Stimulated activated CD8-positive, alpha-beta memory T cell treated with anti-CD3 and anti-CD28 coated beads, Interleukin-4, amount 100 ng/mL, for 1 hour (primary cell): ENCODE data around the gene POLR2L.

Experiments used
- DNase-seq, 2 donors: peaks; one replicate each; pipeline ENCODE4 v3.0.0-alpha.2; 2020; ENCODE audit warnings: low read depth in 2 of 2, low spot score in 1 of 2

The POLR2L gene

DNA sequence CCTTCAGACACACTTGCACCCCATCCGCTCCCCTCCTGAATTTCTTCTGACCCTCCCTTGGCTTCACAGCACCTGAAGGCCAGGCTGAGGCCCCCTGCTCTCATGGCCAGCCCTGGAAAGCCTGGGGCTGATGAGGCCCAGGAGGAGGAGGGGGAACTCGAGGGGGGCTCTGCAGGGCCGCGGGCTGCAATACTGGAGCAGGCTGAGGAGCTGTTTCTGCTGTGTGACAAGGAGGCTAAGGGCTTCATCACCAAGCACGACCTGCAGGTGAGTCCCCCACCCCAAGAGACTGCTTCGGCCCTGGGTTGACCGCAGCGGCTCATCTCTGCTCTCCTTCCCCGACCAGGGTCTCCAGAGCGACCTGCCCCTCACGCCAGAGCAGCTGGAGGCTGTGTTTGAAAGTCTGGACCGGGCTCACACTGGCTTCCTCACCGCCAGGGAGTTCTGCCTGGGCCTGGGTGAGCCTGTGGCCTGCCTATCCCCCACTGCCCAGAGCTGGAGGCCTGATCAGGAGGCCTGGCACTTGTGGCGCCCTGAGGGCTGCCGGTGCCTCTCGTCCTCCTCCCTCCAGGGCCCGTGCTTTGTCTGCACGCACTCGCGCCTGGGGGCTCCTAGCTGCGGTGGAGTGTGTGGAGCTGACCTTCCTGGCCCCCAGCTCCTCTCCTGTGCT is 13.7 kb downstream of the POLR2L start:
- DNase-seq = no peak

DNA sequence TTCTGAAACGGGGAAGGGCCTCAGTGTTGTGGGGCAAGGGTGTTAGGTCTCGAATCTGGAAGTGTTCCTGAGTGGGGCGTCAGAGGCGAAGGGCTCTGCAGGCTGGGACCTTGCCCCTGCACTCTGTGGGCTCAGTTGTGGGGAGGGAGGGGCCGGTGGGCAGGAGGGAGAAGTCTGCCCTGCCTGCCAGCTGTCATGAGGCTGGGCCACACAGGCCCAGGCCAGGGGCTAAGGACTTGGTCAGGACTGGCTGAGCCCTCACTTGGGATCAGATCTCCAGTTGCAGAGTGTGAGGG is 14.5 kb downstream of the POLR2L start, which contains the start of gene CRACR2B:
Gene CRACR2B, plus strand, starts transcription at position 23 of the 296 bp plus-strand sequence. CDS start 689 bp downstream, outside the sequence.
- DNase-seq = no peak

DNA sequence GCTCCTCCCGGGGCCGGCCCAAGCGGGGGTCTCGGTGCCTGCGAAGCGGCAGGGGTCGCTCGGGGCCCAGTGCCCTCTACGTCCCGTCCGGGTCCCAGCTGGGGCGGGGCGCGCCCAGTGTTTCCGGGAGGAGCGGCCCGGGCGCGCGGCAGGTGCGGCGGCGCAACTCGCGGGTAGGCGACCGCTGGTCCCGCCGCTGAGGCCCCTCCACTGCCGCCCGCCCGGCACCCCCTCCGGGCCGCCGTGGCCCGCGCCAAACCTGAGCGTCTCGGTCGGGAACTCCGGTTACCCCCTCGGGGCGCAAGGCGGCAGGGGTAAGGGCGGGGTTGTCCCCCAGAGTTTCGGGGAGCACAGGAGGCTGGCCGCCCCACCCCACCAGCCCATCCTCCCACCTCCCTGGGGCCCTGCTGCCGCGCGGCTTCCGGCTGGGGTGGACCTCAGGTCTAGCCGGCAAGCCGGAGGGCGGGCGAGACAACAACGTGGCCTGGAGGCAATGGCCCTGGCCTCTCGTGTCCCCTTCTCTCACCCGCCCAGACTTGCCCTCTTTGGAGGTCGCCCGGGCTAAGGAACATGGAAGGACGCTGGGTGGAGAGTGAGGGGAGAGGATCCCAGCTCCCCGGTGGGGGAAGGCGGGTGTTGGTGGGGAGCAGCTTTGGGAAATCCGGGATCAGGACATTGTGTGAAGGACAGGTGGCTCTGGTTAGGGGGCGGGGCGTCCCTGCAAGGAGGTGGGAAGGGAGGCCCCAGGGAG is 15.0 kb downstream of the POLR2L start:
- no peak for DNase-seq

DNA sequence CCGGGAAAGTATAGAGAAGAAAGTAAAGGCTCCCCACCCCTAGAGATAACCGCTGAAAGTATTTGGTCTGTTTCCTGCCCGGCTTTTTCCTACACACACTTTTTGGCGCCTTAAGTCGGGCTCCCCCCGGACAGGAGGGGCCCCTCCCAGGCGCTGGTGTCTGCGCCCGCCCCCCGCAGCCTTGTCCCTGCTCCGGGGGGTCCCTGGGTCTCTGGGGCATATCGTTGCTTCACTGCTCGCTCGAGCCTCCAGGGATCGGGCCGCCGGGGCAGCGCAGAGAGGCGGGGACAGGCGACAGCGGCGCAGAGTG is 15.5 kb downstream of the POLR2L start:
- no peak for DNase-seq

DNA sequence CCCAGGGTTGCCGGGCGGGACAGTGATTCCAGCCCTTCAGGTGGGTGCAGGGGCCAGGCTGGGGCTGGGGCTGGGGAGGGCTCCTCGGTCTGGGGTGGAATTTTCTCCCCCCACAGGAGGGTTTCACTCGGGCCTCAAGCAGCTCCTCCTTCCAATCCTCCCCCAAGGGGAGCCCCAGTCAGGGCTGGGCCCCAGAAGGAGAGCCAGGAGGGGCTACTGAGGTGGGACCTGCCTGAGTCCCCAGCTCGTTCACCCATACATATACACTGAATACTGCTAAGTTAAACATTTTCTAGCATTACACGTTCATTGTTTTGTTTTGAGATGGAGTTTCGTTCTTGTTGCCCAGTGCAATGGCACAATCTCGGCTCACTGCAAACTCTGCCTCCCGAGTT is 16.1 kb downstream of the POLR2L start:
- no peak for DNase-seq

DNA sequence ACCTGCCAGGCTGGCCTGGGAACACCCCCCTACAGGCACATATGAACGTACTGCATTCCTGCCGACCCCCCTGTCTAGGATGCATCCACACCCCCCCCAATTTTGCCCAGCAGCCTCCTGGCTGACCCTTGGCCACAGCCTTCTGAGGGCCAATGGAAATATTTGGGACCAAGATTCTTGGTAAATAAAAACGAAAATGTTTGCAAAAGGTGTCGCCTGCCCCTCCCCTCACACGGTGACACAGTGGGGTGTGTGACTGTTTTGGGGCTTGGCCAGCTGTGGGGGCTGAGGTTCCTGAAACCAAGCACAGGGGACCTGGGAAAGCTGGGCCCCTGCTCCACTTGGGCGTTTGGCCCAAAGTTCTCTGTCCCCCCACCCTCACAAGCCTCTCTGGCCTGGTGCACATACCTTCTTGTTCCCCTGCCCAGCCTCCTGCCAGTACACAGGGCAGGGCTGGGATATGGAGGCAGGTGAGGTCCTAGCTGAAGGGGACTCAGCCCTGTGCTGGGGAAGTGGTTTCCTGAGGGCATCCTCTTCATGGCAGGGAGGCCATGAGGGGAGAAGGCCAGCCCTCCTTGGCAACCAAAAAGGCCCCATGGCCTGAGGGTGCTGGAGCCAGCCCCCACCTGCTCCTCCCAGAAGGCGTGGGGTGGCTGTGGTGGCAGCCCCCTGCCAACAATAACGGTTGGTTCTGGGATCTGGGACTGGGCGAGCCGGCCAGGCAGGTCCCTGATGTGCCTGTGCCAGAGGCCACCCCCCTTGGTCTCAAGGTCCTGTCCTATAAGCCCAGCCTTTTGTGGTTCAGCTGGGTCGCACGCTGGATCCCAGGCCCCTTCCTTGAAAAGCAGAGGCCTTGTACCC is 16.7 kb downstream of the POLR2L start:
- DNase-seq = no peak

DNA sequence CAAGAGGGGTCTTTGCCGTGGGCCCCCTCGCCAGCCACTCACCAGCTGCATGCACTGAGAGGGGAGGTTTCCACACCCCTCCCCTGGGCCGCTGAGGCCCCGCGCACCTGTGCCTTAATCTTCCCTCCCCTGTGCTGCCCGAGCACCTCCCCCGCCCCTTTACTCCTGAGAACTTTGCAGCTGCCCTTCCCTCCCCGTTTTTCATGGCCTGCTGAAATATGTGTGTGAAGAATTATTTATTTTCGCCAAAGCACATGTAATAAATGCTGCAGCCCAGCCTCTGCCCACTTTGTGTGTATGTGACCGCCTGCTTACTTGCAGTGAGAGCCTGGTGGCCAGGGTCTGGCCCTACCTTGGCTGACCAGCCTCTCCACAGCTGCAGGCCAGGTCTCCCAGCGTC is 17.4 kb downstream of the POLR2L start:
- no peak for DNase-seq

DNA sequence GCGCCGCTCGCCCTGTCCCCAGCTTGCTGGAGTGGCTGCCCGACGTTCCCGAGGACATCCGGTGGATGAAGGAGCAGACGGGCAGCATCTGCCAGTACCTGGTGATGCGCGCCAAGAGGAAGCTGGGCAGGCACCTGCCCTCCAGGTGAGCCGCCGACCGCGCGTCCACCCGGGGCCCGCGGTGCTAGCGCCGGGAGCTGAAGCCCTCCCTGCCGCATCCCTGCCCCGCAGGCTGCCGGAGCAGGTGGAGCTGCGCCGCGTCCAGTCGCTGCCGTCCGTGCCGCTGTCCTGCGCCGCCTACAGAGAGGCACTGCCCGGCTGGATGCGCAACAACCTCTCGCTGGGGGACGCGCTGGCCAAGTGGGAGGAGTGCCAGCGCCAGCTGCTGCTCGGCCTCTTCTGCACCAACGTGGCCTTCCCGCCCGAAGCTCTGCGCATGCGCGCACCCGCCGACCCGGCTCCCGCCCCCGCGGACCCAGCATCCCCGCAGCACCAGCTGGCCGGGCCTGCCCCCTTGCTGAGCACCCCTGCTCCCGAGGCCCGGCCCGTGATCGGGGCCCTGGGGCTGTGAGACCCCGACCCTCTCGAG is 17.9 kb downstream of the POLR2L start:
- DNase-seq = no peak

DNA sequence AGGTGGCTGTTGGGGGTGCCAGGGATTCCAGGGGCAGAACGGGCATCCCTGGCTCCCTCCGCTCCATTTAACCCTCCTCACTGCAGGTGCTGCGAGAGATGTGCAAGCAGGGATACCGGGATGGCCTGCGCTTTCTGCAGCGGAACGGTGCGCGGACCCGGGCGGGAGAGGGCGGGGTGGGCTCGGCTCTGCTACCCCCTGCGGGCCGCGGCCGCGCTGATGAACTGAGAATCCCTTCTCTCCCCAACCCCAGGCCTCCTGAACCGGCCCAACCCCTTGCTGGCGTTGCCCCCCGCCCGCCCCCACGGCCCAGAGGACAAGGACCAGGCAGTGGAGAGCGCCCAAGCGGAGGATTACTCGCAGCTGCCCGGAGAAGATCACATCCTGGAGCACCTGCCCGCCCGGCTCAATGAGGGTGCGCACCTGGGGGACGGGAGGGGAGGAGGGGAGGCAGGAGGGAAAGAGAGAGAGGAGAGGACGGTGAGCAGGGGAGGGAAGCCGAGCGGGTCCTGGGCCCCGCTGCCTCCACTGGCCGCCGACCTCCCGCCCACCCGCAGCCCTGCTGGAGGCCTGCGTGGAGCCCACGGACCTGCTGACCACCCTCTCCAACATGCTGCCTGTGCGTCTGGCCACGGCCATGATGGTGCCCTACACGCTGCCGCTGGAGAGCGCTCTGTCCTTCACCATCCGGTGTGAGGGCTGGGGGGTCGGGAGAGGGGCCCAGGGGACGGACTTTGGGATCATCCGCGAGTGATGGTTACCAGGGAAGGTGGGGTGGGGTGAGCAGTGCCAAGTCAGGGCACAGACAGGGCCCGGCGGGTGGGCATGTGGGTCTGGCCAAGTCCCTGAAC is 18.7 kb downstream of the POLR2L start:
- no peak for DNase-seq

DNA sequence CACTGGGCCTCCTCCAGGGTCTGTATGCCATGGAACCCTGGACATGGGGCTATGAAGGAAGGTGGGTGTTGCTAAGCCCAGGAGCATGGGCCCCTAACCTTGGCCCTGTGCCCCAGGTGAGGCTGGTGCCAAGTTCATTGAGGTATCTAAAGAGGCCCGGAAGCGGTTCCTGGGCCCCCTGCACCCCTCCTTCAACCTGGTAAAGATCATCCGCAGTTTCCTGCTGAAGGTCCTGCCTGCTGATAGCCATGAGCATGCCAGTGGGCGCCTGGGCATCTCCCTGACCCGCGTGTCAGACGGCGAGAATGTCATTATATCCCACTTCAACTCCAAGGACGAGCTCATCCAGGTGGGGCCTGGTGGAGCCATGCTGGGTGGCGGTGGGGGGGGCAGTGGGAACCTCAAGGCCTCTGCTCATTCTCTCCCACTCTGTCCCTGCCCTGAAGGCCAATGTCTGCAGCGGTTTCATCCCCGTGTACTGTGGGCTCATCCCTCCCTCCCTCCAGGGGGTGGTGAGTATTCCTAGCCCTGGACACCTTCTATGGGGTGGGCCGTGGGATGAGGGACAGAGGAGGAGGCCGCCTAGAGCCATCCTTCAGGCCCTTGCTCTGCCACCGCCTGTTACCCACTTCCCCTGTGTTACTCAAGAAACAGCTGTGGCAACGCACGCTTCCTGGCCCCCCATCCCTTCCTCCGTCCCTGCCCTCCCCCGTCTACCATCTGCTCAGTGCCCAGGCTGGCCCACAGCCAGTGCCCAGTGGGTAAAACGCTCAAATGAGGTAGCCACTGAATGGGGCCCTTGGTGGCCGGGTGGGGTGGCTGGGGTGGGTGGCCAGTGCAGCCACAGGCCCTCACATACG is 20.6 kb downstream of the POLR2L start:
- no peak for DNase-seq

DNA sequence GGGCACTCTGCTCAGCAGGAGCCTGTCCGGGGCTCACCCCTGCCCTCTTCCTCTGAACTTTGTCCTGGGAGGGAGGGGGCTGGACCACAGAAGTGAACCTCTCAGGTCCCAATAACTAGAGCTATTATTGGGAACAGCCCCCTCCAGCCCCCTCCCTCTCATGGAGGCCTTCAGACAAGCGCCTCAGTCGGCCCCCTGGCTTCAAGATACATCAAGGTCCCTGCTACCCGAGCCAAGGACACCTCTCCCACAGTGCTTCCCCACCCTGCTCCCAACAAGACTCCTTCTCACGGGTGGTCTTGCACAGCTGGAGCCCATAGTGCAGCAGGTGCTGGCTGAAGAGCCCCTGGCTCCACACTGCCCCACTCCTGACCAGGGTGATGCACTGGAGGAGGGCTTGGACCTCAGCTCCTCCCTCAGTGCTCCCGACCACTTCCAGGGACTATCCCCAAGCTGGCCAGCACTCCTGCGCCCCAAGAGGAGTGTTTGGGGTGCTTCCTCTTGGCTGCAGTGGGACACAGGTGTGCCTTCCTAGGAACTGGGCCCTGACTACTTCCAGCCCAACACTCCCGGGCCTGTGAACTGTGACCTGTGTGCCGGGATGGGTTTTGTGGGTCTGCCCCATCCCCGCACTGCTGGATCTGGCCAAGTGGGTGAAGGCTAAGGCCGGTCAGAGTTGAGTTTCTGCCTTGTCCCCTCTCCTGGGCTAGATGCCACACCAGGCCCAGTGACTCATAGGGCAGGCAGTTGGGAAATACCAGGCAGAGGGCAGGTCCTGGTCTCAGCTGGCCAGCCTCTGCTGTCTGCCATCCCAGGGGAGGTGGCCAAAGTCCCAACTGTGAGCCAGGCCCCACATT is 21.4 kb downstream of the POLR2L start:
- DNase-seq = no peak

DNA sequence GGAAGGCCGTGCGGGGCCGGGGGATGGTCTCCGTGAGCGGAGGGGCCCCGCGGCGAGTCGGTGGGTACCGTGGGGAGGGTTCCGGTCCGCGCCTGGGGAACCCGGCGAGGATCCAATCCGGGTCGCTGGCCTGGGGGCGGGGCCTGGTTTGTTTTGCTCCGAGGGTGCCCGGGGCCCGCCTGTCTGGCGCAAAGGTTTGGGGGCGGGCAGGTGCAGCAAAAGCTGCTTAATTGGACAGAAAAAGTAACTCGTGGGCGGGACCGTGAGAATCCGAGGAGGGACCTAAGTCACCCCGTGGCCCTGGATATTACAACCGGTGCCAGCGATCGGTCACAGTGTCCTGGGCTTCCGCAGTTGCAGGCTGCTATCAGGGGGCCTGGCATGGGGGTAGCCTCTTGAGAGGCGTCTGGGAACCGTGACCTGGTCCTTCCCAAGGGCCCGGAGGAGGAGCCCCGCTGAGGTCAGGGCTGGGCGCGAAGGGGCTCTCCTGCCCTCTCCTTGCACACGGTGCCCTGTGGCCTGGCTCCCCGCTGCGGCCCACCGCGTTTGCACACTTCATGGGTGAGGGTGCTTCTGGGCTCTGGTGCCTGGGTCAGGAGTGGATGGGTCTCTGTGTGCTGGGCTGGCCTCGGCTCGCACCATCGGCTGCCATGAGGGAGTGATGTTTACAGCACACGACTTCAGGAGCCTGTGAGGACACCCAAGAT is 22.2 kb downstream of the POLR2L start:
- DNase-seq = peak; percentile 87 to 92

DNA sequence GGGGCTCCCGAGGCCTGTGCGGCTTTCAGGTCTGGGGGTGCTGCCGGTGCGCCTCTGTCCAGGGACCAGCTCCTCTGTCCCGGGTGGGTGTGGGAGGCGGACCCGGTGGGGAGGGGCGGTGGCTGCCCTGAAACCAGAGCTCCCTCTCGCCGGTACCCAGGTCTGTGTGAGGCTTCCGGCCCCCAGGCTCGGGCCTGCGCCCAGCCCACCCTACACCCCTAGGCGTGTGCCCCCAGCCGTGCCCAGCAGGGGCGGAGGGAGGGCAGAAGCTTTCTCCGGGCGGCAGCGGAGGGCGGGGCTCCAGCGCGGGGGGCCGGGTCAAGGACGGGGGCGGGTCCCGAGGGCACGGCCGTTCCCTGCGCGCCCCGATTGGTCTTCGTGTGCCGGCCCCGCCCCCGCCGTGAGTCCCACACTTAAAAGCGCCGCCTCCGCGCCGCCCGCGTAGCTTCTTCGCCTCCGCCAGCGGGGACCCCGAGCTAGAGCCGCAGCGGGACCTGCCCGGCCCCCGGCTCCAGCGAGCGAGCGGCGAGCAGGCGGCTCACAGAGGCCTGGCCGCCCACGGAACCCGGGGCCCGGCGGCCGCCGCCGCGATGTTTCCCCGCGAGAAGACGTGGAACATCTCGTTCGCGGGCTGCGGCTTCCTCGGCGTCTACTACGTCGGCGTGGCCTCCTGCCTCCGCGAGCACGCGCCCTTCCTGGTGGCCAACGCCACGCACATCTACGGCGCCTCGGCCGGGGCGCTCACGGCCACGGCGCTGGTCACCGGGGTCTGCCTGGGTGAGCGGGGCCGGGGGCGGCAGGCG is 23.0 kb downstream of the POLR2L start:
- peak; percentile 81 to 87 for DNase-seq

DNA sequence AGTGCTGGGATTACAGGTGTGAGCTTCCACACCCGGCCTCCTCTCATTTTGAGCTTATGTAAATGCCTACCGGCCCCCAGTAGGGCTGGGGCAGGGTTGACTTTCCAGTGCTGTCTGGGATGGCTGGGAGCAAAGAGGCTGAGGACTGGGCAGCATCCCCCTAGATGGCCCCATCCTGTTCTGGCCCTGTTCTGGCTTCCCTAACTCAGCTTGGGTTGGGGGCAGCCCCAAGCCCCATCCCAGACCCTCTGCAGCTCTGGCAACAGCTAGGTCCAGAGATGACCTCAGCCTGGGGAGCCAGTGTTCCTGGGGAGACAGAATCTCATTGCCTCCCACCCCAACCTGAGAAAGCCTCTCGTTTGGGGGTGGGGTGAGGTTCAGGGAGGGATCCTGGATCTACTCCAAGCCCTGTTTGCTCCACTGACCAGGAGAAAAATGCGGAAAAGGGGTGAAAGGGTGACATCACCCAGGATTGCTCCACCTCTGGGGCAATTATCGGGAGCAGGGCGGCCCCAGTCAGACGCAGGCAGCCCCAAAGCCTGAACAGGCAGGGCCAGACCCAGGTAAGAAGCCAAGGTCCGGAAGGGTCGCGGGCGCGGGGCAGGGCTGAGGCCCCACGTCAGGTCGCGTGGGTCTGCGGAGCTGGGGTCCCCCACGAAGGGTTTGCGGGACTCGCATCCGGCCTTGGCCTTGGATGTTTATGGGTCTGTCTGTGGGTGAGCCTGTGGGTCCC is 23.8 kb downstream of the POLR2L start, which contains the start of gene PNPLA2:
Gene PNPLA2, plus strand, starts transcription at position 519 of the 733 bp plus-strand sequence. CDS start 805 bp downstream, outside the sequence.
- DNase-seq = no peak

DNA sequence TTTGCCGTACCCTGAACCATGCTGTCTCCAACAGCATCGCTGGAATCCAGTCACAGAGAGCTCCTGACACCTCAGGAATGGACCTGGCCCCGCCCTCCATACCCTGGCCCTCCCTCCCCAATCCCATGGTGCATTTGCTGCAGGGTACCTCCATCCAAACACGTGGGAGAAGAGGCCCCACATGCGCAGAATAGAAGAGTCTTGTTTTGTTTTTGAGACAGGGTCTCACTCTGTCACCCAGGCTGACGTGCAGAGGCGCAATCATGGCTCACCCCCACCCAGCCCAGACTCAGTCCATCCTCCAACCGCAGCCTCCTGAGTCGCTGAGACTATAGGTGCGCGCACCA is 25.9 kb downstream of the POLR2L start:
- no peak for DNase-seq

DNA sequence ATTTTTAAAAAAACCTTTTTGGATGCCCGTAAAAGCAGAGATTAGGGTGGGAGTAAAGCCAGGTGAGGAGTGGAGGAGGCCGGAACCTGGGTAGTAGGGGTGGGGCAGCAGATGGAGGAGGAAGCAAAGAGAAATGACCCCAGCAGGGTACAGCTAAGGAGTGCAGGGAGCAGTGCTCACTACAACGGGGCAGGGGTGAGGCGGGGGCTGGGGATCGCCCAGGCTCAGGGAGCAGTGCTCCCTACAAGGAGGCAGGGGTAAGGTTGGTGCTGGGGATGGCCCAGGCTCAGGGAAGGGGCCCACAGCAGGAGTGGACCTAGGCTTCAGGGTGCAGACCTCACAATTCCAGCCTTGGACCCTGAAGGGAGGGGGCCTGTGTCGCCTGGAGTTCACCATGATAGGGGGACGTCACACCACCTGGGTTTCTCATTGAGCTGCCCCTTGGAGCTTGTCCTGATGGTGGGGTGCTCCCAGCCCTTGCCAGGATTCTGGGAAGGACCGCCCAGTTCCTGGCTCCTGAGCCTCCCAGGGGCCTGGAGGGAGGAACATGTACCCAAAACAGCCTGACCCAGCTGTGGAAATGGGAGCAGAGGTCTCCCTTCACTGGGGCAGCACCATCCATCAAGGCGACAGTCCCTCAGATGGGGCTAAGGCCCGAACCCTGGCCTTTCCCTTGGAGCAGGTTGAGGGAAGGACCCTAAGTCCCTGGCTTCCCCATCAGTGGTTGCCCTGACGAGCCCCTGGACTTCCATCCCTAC is 26.5 kb downstream of the POLR2L start:
- no peak for DNase-seq
